Endothelial cell of umbilical vein (primary cell): ENCODE measurements around the gene RAB4B. TPM values are rescaled to one million over a fixed set of nuclear protein-coding genes. Genes with fewer than 3 reads are reported as not detected.

Experiments
- BruUV-seq: library from RNA; stranded (reverse); fragments of 400-500 nt; replicated peaks from 2 replicates; lab custom pipeline; 2021; lab: Mats Ljungman, UMichigan
- CTCF ChIA-PET: fragments of 300-600, 350-600 bp; sonication (Branson Sonifier 250); formaldehyde crosslinking; loops from one replicate; lab custom pipeline; 2021; ENCODE audit warnings: antibody characterized with exemption, inconsistent platforms; lab: Charles Lee
- POLR2A ChIA-PET: fragments of 300-600, 350-600 bp; sonication (Branson Sonifier 250); formaldehyde crosslinking; loops from one replicate; lab custom pipeline; 2021; ENCODE audit warnings: antibody characterized with exemption, inconsistent platforms; lab: Charles Lee
- DNase-seq: peaks from one replicate; pipeline ENCODE4 v3.0.0-alpha.2; 2011; ENCODE audit warnings: low read depth, low spot score
- FAIRE-seq: peaks from 2 replicates; lab custom pipeline; 2011; peaks lifted over from hg19 to GRCh38; lab: Jason Lieb, UNC
- H2AFZ ChIP-seq: 2 replicates; pipeline ENCODE4 v1.6.0; 2012; ENCODE audit warnings: low read depth, low read length, control low read depth, inconsistent platforms
- H3K27ac ChIP-seq: 2 replicates; pipeline ENCODE4 v1.5.1; 2011; ENCODE audit warnings: low read depth, mild to moderate bottlenecking, control low read depth, low read length, moderate library complexity; ENCODE audit not compliant: insufficient read depth
- H3K27me3 ChIP-seq, 2 experiments: 2 replicates each; pipeline versions ENCODE4 v1.6.0 to v1.6.1; 2011; ENCODE audit warnings: low read length in 2 of 2, mixed read lengths in 1 of 2; ENCODE audit not compliant: control insufficient read depth in 2 of 2, insufficient read depth in 2 of 2
- H3K36me3 ChIP-seq, 2 experiments: 2 replicates in 1 of 2; 3 replicates in 1 of 2; pipeline ENCODE4 v1.5.1; 2011; ENCODE audit warnings: low read length in 2 of 2, mild to moderate bottlenecking in 1 of 2, moderate library complexity in 1 of 2; ENCODE audit not compliant: control insufficient read depth in 2 of 2, insufficient read depth in 2 of 2; ENCODE audit errors: extremely low read depth in 1 of 2
- H3K4me1 ChIP-seq: 3 replicates; pipeline ENCODE4 v1.5.1; 2011; ENCODE audit warnings: mild to moderate bottlenecking, low read length; ENCODE audit not compliant: control insufficient read depth, insufficient read depth; ENCODE audit errors: extremely low read depth
- H3K4me2 ChIP-seq: 2 replicates; pipeline ENCODE4 v1.6.1; 2011; ENCODE audit warnings: low read length, control low read depth, mixed read lengths; ENCODE audit not compliant: insufficient read depth
- H3K4me3 ChIP-seq, 3 experiments: fragments of 200-600 bp in 1 of 3; sonication (generic), shearing (Covaris generic) in 1 of 3; replicated peaks in 1 of 3; 2 replicates each; pipeline ENCODE4 v1.5.1; 2011 to 2016; ENCODE audit warnings: control low read depth in 3 of 3, low read length in 3 of 3, mild to moderate bottlenecking in 2 of 3, inconsistent platforms in 1 of 3, low read depth in 1 of 3, moderate library complexity in 1 of 3; ENCODE audit not compliant: insufficient read depth in 1 of 3
- H3K79me2 ChIP-seq: 2 replicates; pipeline ENCODE4 v1.6.0; 2012; ENCODE audit warnings: low read length, inconsistent platforms; ENCODE audit not compliant: control insufficient read depth, insufficient read depth
- H3K9ac ChIP-seq: replicated peaks from 2 replicates; pipeline ENCODE3; 2011; ENCODE audit warnings: low read length, control low read depth; ENCODE audit not compliant: insufficient read depth; ENCODE audit errors: extremely low read depth
- H3K9me1 ChIP-seq: replicated peaks from 3 replicates; pipeline ENCODE4 v1.6.0; 2011; ENCODE audit warnings: mild to moderate bottlenecking, low read length; ENCODE audit not compliant: control insufficient read depth, insufficient read depth; ENCODE audit errors: extremely low read depth
- H3K9me3 ChIP-seq: replicated peaks from 2 replicates; pipeline ENCODE4 v1.5.1; 2012; ENCODE audit warnings: low read length, inconsistent platforms; ENCODE audit not compliant: control insufficient read depth, insufficient read depth
- H4K20me1 ChIP-seq: replicated peaks from 2 replicates; pipeline ENCODE3; 2011; ENCODE audit warnings: mild to moderate bottlenecking, low read length; ENCODE audit not compliant: control insufficient read depth, insufficient read depth; ENCODE audit errors: extremely low read depth
- CTCF ChIP-seq, 2 donors: IDR thresholded peaks; 1 replicate in 1 of 2; 2 replicates in 1 of 2; pipeline ENCODE4 v1.5.1; 2011; ENCODE audit warnings: low read length in 2 of 2, mild to moderate bottlenecking in 2 of 2, moderate library complexity in 2 of 2, control low read depth in 1 of 2, inconsistent platforms in 1 of 2, low read depth in 1 of 2; ENCODE audit not compliant: insufficient read depth in 1 of 2; ENCODE audit errors: extremely low read depth in 1 of 2
- EZH2 ChIP-seq: IDR thresholded peaks from 2 replicates; pipeline ENCODE4 v1.6.1; 2012; ENCODE audit warnings: borderline replicate concordance, low read depth, mild to moderate bottlenecking, moderate library complexity, low read length, inconsistent platforms; ENCODE audit not compliant: severe bottlenecking
- FOS ChIP-seq: IDR thresholded peaks from 2 replicates; pipeline ENCODE4 v1.6.1; 2011; ENCODE audit warnings: mild to moderate bottlenecking, low read length, moderate library complexity, borderline replicate concordance; ENCODE audit not compliant: insufficient read depth
- GATA2 ChIP-seq: IDR thresholded peaks from 2 replicates; pipeline ENCODE4 v1.7.0; 2011; ENCODE audit warnings: low read depth, mild to moderate bottlenecking, moderate library complexity, mixed read lengths, low read length; ENCODE audit not compliant: insufficient read length, insufficient read depth
- JUN ChIP-seq: IDR thresholded peaks from 2 replicates; pipeline ENCODE4 v1.6.1; 2011; ENCODE audit warnings: borderline replicate concordance, low read depth; ENCODE audit not compliant: insufficient read length, insufficient read depth
- MAX ChIP-seq: IDR thresholded peaks from 2 replicates; pipeline ENCODE4 v1.6.1; 2011; ENCODE audit not compliant: insufficient read depth, insufficient read length
- MYC ChIP-seq: IDR thresholded peaks from one replicate; pipeline ENCODE4 v1.6.1; 2011; ENCODE audit warnings: mild to moderate bottlenecking, low read depth, low read length
- POLR2A ChIP-seq: IDR thresholded peaks from 2 replicates; pipeline ENCODE4 v1.6.1; 2012; ENCODE audit warnings: low read depth, mild to moderate bottlenecking, control low read depth, low read length
- POLR2AphosphoS5 ChIP-seq: IDR thresholded peaks from 2 replicates; pipeline ENCODE4 v1.6.1; 2012; ENCODE audit warnings: low read depth, mild to moderate bottlenecking, control low read depth, low read length, moderate library complexity; ENCODE audit not compliant: insufficient read depth
- dilution Hi-C: fragments of 300-500 bp; cut with MboI; formaldehyde crosslinking; loops from one replicate; pipeline ENCODE4 v1.15.0; 2019; ENCODE audit warnings: low sequenced_read_pairs; ENCODE audit not compliant: extremely low pct_ligation_motif_present
- intact Hi-C: fragments of 100-400 bp; cut with micrococcal nuclease; formaldehyde crosslinking; loops from one replicate; pipeline ENCODE4 v1.10.0; 2022
- polyA plus RNA-seq, 4 experiments: library from polyadenylated mRNA; depleted of rRNA in 3 of 4; stranded (reverse) in 3 of 4; unstranded in 1 of 4; fragments of >200 nt; gene quantifications; 2 replicates each; pipeline versions ENCODE4 v1.2.1 to v1.2.3, GENCODE V29; 2011 to 2012; ENCODE audit warnings: missing spikeins in 1 of 4
- total RNA-seq: library from RNA; stranded (reverse); gene quantifications from 2 replicates; pipeline ENCODE4 v1.2.3, GENCODE V29; 2021

RAB4B gene
- total and polyA plus RNA-seq, 2 donors (not counting 3 experiments of a cell fraction or from before 2014, with no cell fraction given): 33.6 to 61.0 TPM

- BruUV-seq: no TSS peak
- H3K36me3 ChIP-seq: peaks cover 28 to 59% of the 10 kb centered on the region in 2 experiments
- H2AFZ ChIP-seq: no peak overlapping the region
- no peaks in the 10 kb centered on the region for H3K27me3 ChIP-seq
- intact Hi-C loops (no loop called here), dilution Hi-C loops (no loop called here)
- DNase-seq: no peak
- peaks cover 30% of the 10 kb centered on the region for H3K4me1 ChIP-seq
- H4K20me1 ChIP-seq: no peaks in the 10 kb centered on the region
- CTCF ChIA-PET: no interaction called here
- no peak overlapping the region for H3K4me3 ChIP-seq
- H3K27ac ChIP-seq: no peak overlapping the region
- no peak overlapping the region for H3K4me2 ChIP-seq
- TF ChIP-seq POLR2AphosphoS5: no peak
- no peak for TF ChIP-seq CTCF (IDR thresholded peaks at IDR 0.05; ENCODE audit: extremely low read depth in 1 of 2, insufficient read depth in 1 of 2, low read depth in 1 of 2, low read length in 2 of 2)
- TF ChIP-seq MYC: no peak
- no peak for TF ChIP-seq POLR2A
- TF ChIP-seq JUN: no peak
- no peak for TF ChIP-seq EZH2
- no peak for TF ChIP-seq GATA2
- no peak for TF ChIP-seq FOS
- TF ChIP-seq MAX: no peak
- no peaks in the 10 kb centered on the region for H3K9me3 ChIP-seq
- H3K9me1 ChIP-seq: no peaks in the 10 kb centered on the region
- peaks cover 55% of the 10 kb centered on the region for H3K79me2 ChIP-seq
- POLR2A ChIA-PET: no interaction called here
- no peak overlapping the region for H3K9ac ChIP-seq
- FAIRE-seq: no peak
Measured at GRCh38 chr19:40759352-40759751, 18.7 kb upstream of the RAB4B start.
